ENCODE results near the gene GINS2.

GINS2 gene

DNA sequence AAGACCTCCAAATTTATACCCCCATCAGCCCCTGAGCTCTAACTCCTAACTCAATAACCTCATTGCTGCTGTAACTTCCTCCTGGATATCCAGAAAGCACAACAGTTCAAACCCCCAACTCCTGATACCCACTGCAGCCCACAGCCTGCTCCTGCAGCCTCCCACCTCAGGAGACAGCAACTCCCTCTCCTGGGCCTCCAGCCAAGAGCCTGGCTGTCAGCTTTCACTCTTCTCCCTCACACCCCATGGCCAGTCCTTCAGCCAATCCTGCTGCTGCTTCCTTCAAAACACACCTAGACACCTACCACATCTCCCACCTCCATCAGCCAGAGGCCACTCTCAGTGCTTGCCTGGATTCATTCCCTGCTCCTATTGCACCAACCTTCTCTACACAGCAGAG is 5.4 kb downstream of the GINS2 start:
- H3K27me3 ChIP-seq (ENCODE audit: control insufficient read depth, insufficient read depth, low read length): no peaks in the 10 kb centered on the region
- H3K36me3 ChIP-seq (ENCODE audit: control insufficient read depth, insufficient read depth, low read length): no peaks in the 10 kb centered on the region
- peaks cover 47% of the 10 kb centered on the region for H3K4me1 ChIP-seq
- no peak for TF ChIP-seq CTCF (IDR thresholded peaks at IDR 0.05)
- no peaks in the 10 kb centered on the region for H3K9me3 ChIP-seq (ENCODE audit: control insufficient read depth, low read length)
- H3K4me2 ChIP-seq (ENCODE audit: low read length): no peak overlapping the region
- no peak overlapping the region for H3K9ac ChIP-seq
- peak overlapping the region; percentile 81 for H3K27ac ChIP-seq
- H3K4me3 ChIP-seq (ENCODE audit: low read depth, low read length): peak overlapping the region; percentile 2
- H2AFZ ChIP-seq: peak overlapping the region; percentile 19
- H3K79me2 ChIP-seq: no peaks in the 10 kb centered on the region

DNA sequence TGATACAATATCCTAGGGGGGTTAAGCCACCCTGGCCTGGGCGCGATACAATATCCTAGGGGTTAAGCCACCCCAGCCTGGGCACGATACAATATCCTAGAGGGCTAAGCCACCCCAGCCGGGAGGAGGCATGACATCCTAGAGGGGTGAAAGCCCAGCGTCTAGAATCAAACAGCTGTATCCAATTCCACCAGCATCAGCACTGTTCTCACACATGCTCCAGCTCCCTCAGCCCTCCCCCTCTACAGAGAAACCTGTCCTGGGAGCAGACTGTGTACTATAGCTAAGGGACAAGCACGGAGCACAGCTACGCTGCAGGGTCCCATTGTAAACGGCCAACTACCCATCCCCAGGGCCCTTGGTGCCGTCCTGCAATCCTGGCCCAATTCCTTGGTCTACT is 6.2 kb downstream of the GINS2 start:
- H3K9ac ChIP-seq: no peak overlapping the region
- H3K4me3 ChIP-seq (ENCODE audit: low read depth, low read length): peak overlapping the region; percentile 38
- H3K27me3 ChIP-seq (ENCODE audit: control insufficient read depth, insufficient read depth, low read length): no peaks in the 10 kb centered on the region
- H3K27ac ChIP-seq: peak overlapping the region; percentile 81
- H3K9me3 ChIP-seq (ENCODE audit: control insufficient read depth, low read length): no peaks in the 10 kb centered on the region
- no peaks in the 10 kb centered on the region for H3K36me3 ChIP-seq (ENCODE audit: control insufficient read depth, insufficient read depth, low read length)
- H3K4me2 ChIP-seq (ENCODE audit: low read length): peak overlapping the region; percentile 57
- no peaks in the 10 kb centered on the region for H3K79me2 ChIP-seq
- no peak for TF ChIP-seq CTCF (IDR thresholded peaks at IDR 0.05)
- H3K4me1 ChIP-seq: peaks cover 44% of the 10 kb centered on the region
- H2AFZ ChIP-seq: peak overlapping the region; percentile 19

GRCh38 chr16:85681255-85681654 is 7.5 kb downstream of the GINS2 start:
- TF ChIP-seq CTCF (IDR thresholded peaks at IDR 0.05): no peak
- Histone ChIP-seq H3K9ac (no peak overlapping the region), H3K36me3 (ENCODE audit: control insufficient read depth, insufficient read depth, low read length) (no peaks in the 10 kb centered on the region), H3K4me3 (ENCODE audit: low read depth, low read length) (no peak overlapping the region), H3K27me3 (ENCODE audit: control insufficient read depth, insufficient read depth, low read length) (no peaks in the 10 kb centered on the region), H3K4me2 (ENCODE audit: low read length) (peak overlapping the region; percentile 5), H3K9me3 (ENCODE audit: control insufficient read depth, low read length) (no peaks in the 10 kb centered on the region), H3K79me2 (no peaks in the 10 kb centered on the region), H2AFZ (peak overlapping the region; percentile 25), H3K4me1 (peaks cover 44% of the 10 kb centered on the region), H3K27ac (peak overlapping the region; percentile 81)

GRCh38 chr16:85680352-85680944 is 8.3 kb downstream of the GINS2 start:
- Histone ChIP-seq H2AFZ (peak overlapping the region; percentile 25), H3K36me3 (ENCODE audit: control insufficient read depth, insufficient read depth, low read length) (no peaks in the 10 kb centered on the region), H3K9ac (no peak overlapping the region), H3K4me2 (ENCODE audit: low read length) (peak overlapping the region; percentile 5), H3K27me3 (ENCODE audit: control insufficient read depth, insufficient read depth, low read length) (no peaks in the 10 kb centered on the region), H3K4me1 (peaks cover 47% of the 10 kb centered on the region), H3K9me3 (ENCODE audit: control insufficient read depth, low read length) (no peaks in the 10 kb centered on the region), H3K27ac (peak overlapping the region; percentile 81), H3K79me2 (no peaks in the 10 kb centered on the region), H3K4me3 (ENCODE audit: low read depth, low read length) (no peak overlapping the region)
- no peak for TF ChIP-seq CTCF (IDR thresholded peaks at IDR 0.05)

- Histone ChIP-seq H3K9ac (no peak overlapping the region), H3K9me3 (ENCODE audit: control insufficient read depth, low read length) (no peaks in the 10 kb centered on the region), H3K27ac (peak overlapping the region; percentile 81), H3K27me3 (ENCODE audit: control insufficient read depth, insufficient read depth, low read length) (no peaks in the 10 kb centered on the region), H2AFZ (no peak overlapping the region), H3K4me3 (ENCODE audit: low read depth, low read length) (no peak overlapping the region), H3K36me3 (ENCODE audit: control insufficient read depth, insufficient read depth, low read length) (no peaks in the 10 kb centered on the region), H3K4me1 (peaks cover 50% of the 10 kb centered on the region), H3K4me2 (ENCODE audit: low read length) (no peak overlapping the region), H3K79me2 (no peaks in the 10 kb centered on the region)
- no peak for TF ChIP-seq CTCF (IDR thresholded peaks at IDR 0.05)
Observed at GRCh38 chr16:85679870-85680269, 8.9 kb downstream of the GINS2 start.
